ENCODE results near the gene SCN3A. TPM values are rescaled to one million over a fixed set of nuclear protein-coding genes. Genes with fewer than 3 reads are reported as not detected.

The SCN3A gene
- polyA plus RNA-seq, 3 donors = 0.10 to 0.56 (median 0.21) TPM

DNA sequence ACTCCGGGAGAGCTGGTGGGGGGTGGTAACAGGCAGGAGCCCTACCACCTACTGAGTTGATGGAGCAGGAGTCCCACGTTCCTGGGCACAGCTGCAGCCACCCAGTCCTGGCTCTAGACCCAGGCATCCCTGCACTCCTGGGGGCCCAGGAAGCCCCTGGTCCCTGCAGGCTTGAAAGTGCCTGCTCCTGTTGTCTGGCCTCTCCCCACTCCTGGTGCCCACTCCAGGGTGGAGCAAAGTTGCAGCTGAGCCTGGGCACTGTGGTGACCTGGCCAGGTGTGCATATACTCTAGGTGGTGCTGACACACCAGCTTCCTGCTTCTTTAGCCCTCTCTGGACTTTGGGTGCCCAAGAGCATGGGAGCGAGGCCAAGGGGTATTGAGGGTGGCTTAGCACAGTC, 129.5 kb downstream of the SCN3A start:
- 72 to 81% (median 78%) methylated on average over 3 of the region's 3 CpGs for WGBS, 3 donors

DNA sequence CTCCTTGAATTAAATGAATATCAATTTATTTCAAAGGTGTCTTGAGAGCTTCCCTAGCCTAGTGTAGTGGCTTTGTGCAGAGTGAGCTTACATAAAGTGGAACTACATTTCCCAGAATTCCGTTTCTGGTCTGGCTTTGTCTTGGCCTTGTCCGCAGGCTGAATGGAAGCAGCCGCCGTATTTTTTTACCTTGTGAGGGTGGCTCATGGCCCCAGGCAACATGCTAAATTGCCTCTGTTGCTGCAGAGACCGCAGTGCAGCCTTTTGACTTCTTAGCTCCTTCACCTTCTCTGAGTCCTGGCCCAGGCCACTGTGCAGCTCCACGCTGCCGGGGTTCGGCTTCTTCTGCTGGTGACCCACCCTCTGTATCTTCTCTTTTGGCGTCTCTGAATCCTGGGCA, 133.8 kb downstream of the SCN3A start:
- 86 to 88% (median 87%) methylated on average over 9 of the region's 9 CpGs for WGBS, 3 donors

More for the DNA sequence above, 129.5 kb downstream of the SCN3A start:
- H3K27ac ChIP-seq (ENCODE audit: low read depth, low read length) = no peak overlapping the region

DNA sequence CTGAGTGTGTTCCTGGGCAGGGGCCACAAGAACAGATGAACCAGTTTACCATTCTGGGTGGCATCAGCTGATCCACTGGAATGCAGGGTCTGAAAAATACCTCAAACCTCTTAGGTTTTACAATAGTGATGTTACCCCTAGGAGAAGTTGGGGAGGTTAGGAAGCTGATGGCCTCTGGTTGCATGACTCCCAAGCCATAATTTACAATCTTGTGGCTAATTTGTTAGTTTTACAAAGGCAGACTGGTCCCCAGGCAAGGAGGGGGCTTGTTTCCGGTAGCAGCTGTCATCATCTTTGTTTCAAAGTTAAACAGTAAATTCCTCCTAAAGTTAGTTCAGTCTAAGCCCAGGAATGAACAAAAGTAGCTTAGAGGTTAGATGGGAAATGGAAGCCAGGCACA, 134.7 kb downstream of the SCN3A start:
- 85 to 91% (median 88%) methylated on average over 1 of the region's 1 CpG for WGBS, 3 donors
- H3K27ac ChIP-seq (ENCODE audit: low read depth, low read length) = no peak overlapping the region

More for the DNA sequence above, 133.8 kb downstream of the SCN3A start:
- no peak overlapping the region for H3K27ac ChIP-seq (ENCODE audit: low read depth, low read length)

DNA sequence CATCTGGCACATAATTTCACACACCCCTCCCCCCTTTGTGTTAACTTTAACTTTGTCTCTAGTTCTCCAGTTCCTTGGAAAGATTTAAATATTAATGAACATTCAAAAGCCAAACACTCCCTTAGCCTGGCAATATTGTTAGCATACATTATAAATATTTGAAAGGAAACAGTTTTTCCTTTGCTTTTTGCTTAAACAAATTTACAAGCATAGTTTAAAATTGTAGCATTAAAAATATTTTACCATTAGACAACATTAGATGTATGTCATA, 135.4 kb downstream of the SCN3A start:
- H3K27ac ChIP-seq (ENCODE audit: low read depth, low read length) = no peak overlapping the region

DNA sequence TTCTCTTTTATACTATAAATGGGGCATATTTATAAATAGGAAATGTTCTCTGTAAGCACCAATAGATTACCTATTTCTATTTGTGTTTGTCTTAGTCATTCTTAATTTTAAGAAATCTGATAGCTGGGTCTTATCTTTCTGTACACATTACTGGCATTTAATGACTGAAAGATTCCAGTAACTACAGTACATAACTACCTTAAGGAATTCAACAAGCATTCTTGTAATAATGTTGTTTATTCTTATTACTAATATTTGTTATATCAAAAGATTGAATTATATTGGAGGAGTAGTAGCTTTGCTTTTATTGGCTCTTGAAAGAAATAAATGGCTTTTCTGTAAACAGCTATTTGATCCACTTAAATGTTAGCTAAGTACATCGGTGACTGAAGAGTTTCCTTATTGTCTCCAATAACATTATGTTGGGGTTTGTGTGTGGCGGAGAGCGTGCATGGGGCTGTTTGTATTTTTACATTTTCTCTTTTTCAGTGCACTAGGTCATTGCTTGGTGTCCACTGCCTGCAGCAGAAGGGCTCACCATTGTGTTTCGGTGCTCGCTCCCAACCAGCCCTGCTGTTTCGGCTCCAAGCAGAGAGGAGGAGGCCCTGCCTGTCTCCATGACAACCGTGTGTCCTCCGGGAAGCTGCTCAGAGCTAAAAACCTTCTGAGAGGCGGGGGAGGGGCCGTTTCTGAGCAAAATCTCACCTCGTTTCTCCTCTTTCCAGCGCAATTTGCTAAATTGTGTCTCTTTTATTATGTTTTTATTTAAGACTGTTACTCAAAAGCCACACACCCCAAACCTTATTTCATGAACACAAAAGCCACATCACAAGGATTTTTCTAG, 136.0 kb downstream of the SCN3A start:
- H3K27ac ChIP-seq (ENCODE audit: low read depth, low read length) = no peak overlapping the region
- WGBS, 3 donors = 15 to 31% (median 18%) methylated on average over 12 of the region's 12 CpGs

DNA sequence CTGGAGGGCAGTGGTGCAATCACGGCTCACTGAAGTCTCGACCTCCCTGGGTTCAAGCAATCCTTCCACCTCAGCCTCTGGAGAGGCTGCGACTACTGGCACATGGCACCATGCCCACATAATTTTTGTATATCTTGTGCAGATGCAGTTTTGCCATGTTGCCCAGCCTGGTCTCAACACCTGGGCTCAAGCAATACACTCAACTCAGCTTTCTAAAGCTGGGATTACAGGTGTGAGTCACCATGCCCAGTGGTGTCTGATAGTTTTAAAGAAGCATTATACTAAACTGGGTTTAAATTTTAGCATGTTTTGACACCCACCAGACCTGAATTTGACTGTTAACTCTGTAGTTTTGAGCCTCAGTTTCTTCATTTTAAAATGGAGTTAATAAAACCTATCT, 139.1 kb downstream of the SCN3A start:
- no peak overlapping the region for H3K27ac ChIP-seq (ENCODE audit: low read depth, low read length)
- 87 to 92% (median 89%) methylated on average over 3 of the region's 3 CpGs for WGBS, 3 donors

DNA sequence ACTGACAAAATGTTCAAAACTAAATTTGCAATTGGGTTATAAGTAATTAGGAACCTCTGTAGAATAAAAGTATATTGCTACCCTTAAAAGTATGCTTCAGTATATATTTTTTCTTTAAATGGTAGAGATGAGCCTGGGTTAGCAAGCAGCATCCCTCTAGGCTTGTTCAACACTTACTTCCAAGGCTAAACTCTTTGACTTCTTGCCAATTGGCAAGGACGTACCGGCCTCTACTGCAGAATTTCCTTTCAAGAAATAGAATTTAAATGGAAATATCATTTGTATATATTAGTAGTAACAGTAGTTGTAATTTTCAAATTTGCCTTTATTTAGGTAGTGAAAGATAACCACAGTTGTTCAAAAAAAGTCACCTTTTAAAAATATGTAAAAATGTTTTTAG, 143.4 kb downstream of the SCN3A start:
- no peak overlapping the region for H3K27ac ChIP-seq (ENCODE audit: low read depth, low read length)
- 48 to 61% (median 56%) methylated on average over 2 of the region's 2 CpGs for WGBS, 3 donors

DNA sequence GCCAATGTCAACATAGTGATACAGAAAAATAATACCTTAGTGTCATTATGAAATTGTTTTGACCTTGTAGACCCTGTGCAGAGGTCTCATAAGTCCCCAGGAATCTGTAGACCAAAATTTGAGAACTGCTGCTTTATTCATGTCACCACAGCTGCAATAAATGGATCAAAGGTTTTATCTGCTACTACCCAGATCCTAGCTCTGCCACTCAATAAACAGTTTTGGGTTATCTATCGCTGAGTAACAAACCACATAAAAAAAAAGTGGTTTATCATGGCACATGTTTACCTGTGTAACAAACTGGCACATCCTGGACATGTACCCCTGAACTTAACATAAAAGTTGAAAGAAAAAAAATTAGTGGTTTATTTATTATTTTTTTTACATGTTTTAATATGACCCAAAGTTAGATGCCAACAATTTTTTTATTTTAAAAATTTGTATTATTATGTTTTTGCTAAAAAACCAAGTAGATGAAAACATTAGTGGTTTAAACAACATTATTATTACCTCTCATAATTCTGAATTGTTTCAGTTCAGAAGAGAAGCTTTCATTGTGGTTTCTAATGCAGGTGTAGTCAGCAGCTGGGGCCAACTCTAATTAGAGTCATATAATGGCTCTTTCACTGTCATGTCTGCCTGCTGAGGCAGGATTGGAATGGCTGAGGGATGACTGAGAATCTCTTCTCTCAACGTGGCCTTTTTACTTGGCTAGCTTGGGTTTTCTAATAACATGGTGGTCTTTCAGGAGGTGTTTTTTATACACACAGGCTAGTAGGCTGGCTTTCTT, 145.2 kb downstream of the SCN3A start:
- H3K27ac ChIP-seq (ENCODE audit: low read depth, low read length) = no peak overlapping the region
- 64 to 71% (median 68%) methylated on average over 2 of the region's 2 CpGs for WGBS, 3 donors

DNA sequence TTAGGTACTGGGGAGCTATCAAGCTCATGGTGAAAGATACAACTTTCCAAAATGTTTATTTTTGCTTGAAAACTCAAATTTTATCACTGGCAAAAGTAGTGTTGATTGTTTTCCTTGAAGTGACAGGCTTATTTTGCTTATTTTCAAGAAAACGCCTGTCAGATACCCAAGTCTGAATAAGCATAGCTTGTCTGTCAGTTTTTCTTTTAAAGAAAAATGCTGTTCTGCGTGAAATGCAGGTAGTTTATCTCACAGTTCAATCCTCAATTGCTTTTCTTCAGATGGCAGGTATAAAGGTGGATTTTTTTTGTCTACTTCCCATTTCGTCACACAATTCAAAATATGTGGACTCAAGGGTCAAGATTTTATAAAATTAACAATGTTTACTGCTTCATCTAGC, 145.9 kb downstream of the SCN3A start:
- 79 to 84% (median 82%) methylated on average over 3 of the region's 3 CpGs for WGBS, 3 donors

DNA sequence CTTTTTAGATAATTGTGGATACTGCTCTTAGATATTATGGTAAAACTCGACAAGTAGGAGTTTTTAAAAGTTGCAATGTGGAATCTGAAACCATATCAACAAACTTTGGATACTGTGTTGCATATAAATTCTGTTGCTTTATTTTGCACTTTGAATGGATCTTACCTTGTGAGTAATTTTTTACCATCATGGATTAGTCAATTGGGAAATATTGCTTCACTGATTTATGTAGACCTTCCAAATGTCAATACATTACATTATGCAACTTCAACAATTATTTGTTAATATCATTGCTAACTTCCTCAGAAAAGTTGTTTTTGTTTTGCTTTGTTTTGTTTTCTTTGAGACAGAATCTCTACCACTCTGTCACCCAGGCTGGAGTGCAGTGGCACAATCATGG, 146.5 kb downstream of the SCN3A start:
- WGBS, 3 donors = 84% methylated on average over 1 of the region's 1 CpG
- no peak overlapping the region for H3K27ac ChIP-seq (ENCODE audit: low read depth, low read length)

More for the DNA sequence above, 145.9 kb downstream of the SCN3A start:
- H3K27ac ChIP-seq (ENCODE audit: low read depth, low read length) = no peak overlapping the region

DNA sequence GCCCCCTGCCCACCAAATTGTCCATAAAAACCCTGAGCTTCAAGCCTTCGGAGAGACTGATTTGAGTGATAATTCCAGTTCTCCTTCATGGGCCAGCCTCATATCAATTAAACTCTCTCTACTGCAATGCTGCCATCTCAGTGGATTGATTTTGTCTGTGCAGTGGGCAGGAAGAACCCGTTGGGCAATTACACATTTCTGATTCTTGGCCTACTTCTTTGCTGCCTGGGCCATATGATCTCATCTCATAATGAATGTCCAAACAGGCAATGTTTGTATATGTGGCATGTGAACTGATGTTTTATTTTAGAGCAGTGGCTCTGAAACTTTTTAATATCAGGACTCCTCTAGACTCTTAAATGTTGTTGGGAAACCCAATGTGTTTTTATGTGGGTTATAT, 147.3 kb downstream of the SCN3A start:
- no peak overlapping the region for H3K27ac ChIP-seq (ENCODE audit: low read depth, low read length)
- WGBS, 3 donors = 75 to 85% (median 84%) methylated on average over 2 of the region's 2 CpGs

DNA sequence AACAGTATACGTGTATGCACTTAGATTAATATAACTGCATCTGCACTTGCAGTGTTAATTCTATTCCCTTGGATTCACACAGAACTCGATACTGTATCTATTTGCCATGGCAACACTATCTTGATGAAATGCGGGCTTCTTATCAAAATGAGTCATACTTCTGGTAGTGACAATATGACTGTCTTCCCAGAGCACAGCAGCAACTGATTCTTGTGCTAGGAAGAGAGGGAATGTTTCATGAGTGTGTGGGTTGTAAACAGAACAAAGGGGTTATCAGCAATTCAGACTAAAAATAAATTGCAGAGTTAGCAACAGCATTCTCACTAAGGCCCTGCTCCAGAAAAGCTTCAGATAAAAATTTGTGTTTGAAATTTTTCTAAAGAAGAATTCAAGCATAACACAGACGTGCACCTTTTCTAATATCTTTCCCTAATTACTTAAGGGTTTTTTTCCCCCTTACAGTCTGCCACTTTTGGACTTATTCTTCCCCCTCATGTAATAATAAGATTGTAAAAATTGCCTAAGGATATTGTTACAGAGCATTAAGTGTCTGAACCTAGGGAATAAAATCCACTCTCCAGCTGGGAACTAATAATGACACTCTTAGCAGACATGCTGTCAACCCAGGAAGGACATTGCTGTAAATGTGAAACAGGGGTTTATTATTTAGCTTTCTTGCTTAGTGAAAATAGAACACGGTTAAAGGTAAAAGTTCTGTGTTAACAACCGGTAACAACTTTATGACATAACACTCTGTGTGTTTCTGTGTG, 148.6 kb downstream of the SCN3A start:
- H3K27ac ChIP-seq (ENCODE audit: low read depth, low read length) = no peak overlapping the region
- 20 to 60% (median 50%) methylated on average over 6 of the region's 6 CpGs for WGBS, 3 donors

DNA sequence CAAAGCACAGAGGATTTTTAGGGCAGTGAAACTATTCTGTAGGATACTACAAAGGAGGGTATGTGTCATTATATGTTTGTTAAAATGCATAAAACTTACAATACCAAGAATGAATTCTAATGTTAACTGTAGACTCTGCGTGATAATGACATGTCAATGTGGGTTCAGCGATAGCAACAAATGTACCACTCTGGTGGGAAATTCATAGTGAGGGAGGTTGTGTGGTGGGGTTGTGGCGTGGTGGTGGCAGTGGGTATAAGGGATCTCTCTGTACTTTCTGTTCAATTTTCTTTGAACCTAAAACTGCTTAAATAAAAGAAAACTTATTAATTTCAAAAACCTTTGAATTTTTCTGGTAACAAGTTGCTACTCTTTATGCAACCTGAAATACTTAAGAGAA, 149.2 kb downstream of the SCN3A start:
- H3K27ac ChIP-seq (ENCODE audit: low read depth, low read length) = no peak overlapping the region
- WGBS, 3 donors = 75 to 90% (median 81%) methylated on average over 3 of the region's 3 CpGs

DNA sequence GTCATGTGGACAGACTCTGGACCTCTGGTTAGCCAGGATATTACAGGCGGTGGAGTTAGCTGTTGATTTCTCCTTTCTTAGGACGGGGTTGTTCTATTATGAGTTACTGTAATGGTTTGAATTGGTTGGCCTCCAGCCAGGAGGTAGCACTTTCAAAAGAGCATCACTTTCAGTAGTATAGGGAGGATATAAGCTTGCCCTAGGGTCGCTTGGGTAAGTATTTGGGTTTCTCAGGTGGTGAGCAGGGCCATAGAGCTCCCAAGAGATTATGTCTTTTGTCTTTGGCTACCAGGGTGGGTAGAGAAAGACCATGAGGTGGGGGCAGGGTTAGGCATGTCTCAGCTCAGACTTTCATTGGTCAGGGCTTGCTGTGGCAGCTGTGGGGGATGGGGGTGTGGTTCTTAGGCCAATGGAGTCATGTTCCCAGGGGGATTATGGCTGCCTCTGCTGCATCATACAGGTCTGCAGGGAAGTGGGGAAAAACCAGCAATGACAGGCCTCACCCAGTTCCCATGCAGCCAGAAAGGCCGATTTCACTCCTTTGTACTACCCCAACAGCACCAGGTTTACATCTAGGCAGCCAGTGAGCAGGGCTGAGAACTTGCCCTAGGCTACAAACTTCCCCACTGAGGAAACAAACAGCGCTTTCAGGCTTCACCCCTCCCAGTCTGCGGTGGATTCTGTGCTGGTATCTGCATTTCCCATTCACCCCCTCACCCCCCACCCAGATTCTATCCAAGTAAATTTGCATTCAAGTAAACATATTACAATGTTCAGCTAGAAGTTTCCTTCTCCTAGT, 159.1 kb downstream of the SCN3A start:
- WGBS, 3 donors = 74 to 88% (median 88%) methylated on average over 6 of the region's 6 CpGs
- no peak overlapping the region for H3K27ac ChIP-seq (ENCODE audit: low read depth, low read length)

Other genes with a start within 250 kb of the SCN3A start
- gene SLC38A11, start 248.5 kb downstream of the SCN3A start, polyA plus RNA-seq = 1 to 10 TPM in 1 of 3 donors, under 1 TPM in 2; 0.22 to 2.9 (median 0.76) TPM
- under 1 TPM; under 0.01 to 0.04 (median 0.02) TPM for gene SCN2A, start 35.4 kb upstream of the SCN3A start, polyA plus RNA-seq